Heart right ventricle (tissue), 16 donors: ENCODE measurements around the gene DENND2A. TPM values are rescaled to one million over a fixed set of nuclear protein-coding genes. Genes with fewer than 3 reads are reported as not detected.

Experiments
- ATAC-seq, 8 donors: fragments of 200-7000 bp; cut with Tn5 transposase; one replicate each; pipeline ENCODE4 v1.9.1; 2020; ENCODE audit warnings: mild to moderate bottlenecking in 8 of 8, moderate library complexity in 8 of 8, moderate number of reproducible peaks in 1 of 8
- DNase-seq, 2 donors: peaks; one replicate each; pipeline ENCODE4 v3.0.0-alpha.2; 2020
- H3K27ac ChIP-seq, 10 donors: fragments of 200-600 bp; sonication (generic) in 2 of 10; one replicate each; pipeline versions ENCODE4 v1.5.0 to v1.8.0; 2020 to 2022; ENCODE audit warnings: mild to moderate bottlenecking in 3 of 10
- H3K27me3 ChIP-seq, 7 donors: fragments of 200-600 bp; one replicate each; pipeline ENCODE4 v1.8.0; 2021 to 2022; ENCODE audit warnings: mild to moderate bottlenecking in 2 of 7
- H3K36me3 ChIP-seq, 9 donors: fragments of 200-600 bp; sonication (generic) in 1 of 9; one replicate each; pipeline versions ENCODE4 v1.5.0 to v1.8.0; 2020 to 2022; ENCODE audit warnings: mild to moderate bottlenecking in 2 of 9
- H3K4me1 ChIP-seq, 9 donors: fragments of 200-600 bp; sonication (generic) in 1 of 9; one replicate each; pipeline versions ENCODE4 v1.5.0 to v1.8.0; 2020 to 2022; ENCODE audit warnings: mild to moderate bottlenecking in 4 of 9
- H3K4me3 ChIP-seq, 10 donors: fragments of 200-600 bp; sonication (generic) in 2 of 10; one replicate each; pipeline versions ENCODE4 v1.5.0 to v1.8.0; 2020 to 2022; ENCODE audit warnings: mild to moderate bottlenecking in 7 of 10, moderate library complexity in 2 of 10
- H3K9me3 ChIP-seq, 11 donors: fragments of 200-600 bp in 10 of 11; sonication (generic) in 2 of 11; one replicate each; pipeline versions ENCODE4 v1.5.0 to v1.8.0; 2013 to 2022; ENCODE audit warnings: mild to moderate bottlenecking in 2 of 11, control low read depth in 1 of 11, moderate library complexity in 1 of 11
- CTCF ChIP-seq, 9 donors: fragments of 200-600 bp; sonication (generic) in 2 of 9; IDR thresholded peaks; one replicate each; pipeline versions ENCODE4 v1.5.0 to v1.8.0; 2021 to 2022; ENCODE audit warnings: antibody characterized with exemption in 9 of 9, mild to moderate bottlenecking in 5 of 9, moderate library complexity in 1 of 9
- WGBS, 2 donors: extraction: QIAGEN DNeasy Blood & Tissue Kit; methylation state at CpG; one replicate each; pipeline ENCODE4 v1.1.7; 2013; ENCODE audit warnings: inconsistent platforms in 1 of 2; 5-methylcytosine and 5-hydroxymethylcytosine counted together
- intact Hi-C, 10 donors: fragments of 100-400 bp; cut with DNase I; formaldehyde crosslinking; loops; one replicate each; pipeline versions ENCODE4 v1.11.1 to v1.14.2; 2022
- long read RNA-seq, 3 donors: library from polyadenylated mRNA; unstranded; transcript quantifications; one replicate each; pipeline ENCODE4 v2.0.0, GENCODE V29; 2020 to 2021
- polyA plus RNA-seq, 2 donors: library from polyadenylated mRNA; stranded (reverse); fragments of 200-250 nt; gene quantifications; one replicate each; pipeline ENCODE4 v1.2.3, GENCODE V29; 2013
- total RNA-seq, 10 donors: library from RNA; stranded (reverse); fragmentation: NEBNext Ultra II Directional in 3 of 10; extraction: Animal tissue kit (Norgen Biotek cat#: 25700) in 3 of 10; gene quantifications; one replicate each; pipeline versions ENCODE4 v1.2.1 to v1.2.4, GENCODE V29; 2021 to 2023
- donor health status: Arrhythmogenic right ventricular cardiomyopathy.
- donor health status: ischemic (EF 13 %, LVEDD 7.1; RV severe dilation, severe dysfunction).
- donor health status: healthy with polysubstance abuse.
- donor health status: DM: no; HTN: yes; CAD: no.
- donor health status: DM: no; HTN: no; CAD: no.
- donor health status: ischemic (EF 25% LVEDD 6.9; RV normal size, moderate dysfunction).
- donor health status: ischemic (EF 25% LVEDD 5.7; RV mildly dilated, moderate dysfunction).
- donor health status: healthy.
- donor health status: DM: yes; HTN: yes; CAD: no.
- donor health status: Ischemic cardiomyopathy.
- donor health status: ischemic (EF 35%, LVEDD 5.7; RV mildly dilated, moderate dysfunction).
- donor health status: nonischemic (EF 11% LVEDD 7.7; RV severe dilation, severe dysfunction).
- donor health status: DM: yes; HTN: yes; CAD: no.
- donor health status: PGD.
- donor health status: ischemic (EF 29% LVEDD 5.4; RV normal size, mild dysfunction).
- donor health status: nonischemic (EF 23%, LVEDD 6.1; RV moderate dilation, normal function).

Gene DENND2A
- total RNA-seq = 10 to 100 TPM in 5 of 10 donors, 1 to 10 TPM in 5; 6.9 to 16.9 (median 10.4) TPM
- 1 to 10 TPM; 3.8 to 9.2 TPM for polyA plus RNA-seq
- long read RNA-seq, donor 1, transcript DENND2A-209 (20 exons, 3,562 nt) = major isoform, 7 of 30 reads
- long read RNA-seq, donor 1, transcript DENND2A-210 (18 exons, 3,452 nt) = minor isoform, 6 of 30 reads
- long read RNA-seq, donor 1, partial matches to known transcripts = 5 of 30 reads
- long read RNA-seq, donor 1, other reads (novel, unspliced or antisense) = 8 of 30 reads
- long read RNA-seq, donor 2, transcript DENND2A-201 (19 exons, 3,735 nt) = minor isoform, 8 of 38 reads
- long read RNA-seq, donor 2, transcript DENND2A-210 (18 exons, 3,452 nt) = minor isoform, 6 of 38 reads
- long read RNA-seq, donor 2, transcript DENND2A-209 (20 exons, 3,562 nt) = major isoform, 12 of 38 reads
- long read RNA-seq, donor 2, partial matches to known transcripts = 2 of 38 reads
- long read RNA-seq, donor 2, other reads (novel, unspliced or antisense) = 10 of 38 reads
- long read RNA-seq, donor 3, partial matches to known transcripts = 4 of 16 reads
- long read RNA-seq, donor 3, other reads (novel, unspliced or antisense) = 7 of 16 reads

- H3K4me3 ChIP-seq = peak within 1 kb of the TSS; percentile 62 to 82 (median 70)
- TF ChIP-seq CTCF (IDR thresholded peaks at IDR 0.05) = no peak
- intact Hi-C loops = loop anchor here in 5 of 10 donors (5.0 to 10.0 kb wide), 3 partner anchors 34 to 99 kb away; no protein-coding TSS in a partner anchor
- H3K9me3 ChIP-seq = no peaks in the 10 kb centered on the region
- ATAC-seq = peak; percentile 60 to 81 (median 75)
- DNase-seq = peak; percentile 82 to 87
- H3K27ac ChIP-seq = peak within 1 kb of the TSS; percentile 88 to 98 (median 93)
- H3K4me1 ChIP-seq = peaks cover 5 to 55% (median 38%) of the 10 kb centered on the region in 9 donors
- 7 to 11% methylated on average over 56 to 75 of the region's 78 CpGs for WGBS, 2 donors
- peaks cover 0 to 60% (median 7%) of the 10 kb centered on the region in 7 donors for H3K27me3 ChIP-seq
- no peaks in the 10 kb centered on the region for H3K36me3 ChIP-seq
Measured at GRCh38 chr7:140640727-140641523, at the start of gene DENND2A. DENND2A (minus strand) TSS chr7:140640813; CDS start chr7:140602397, 38,416 bp downstream.

GRCh38 chr7:140689199-140690152 is 48.9 kb upstream of the DENND2A start:
- H3K27me3 ChIP-seq = no peaks in the 10 kb centered on the region
- WGBS, 2 donors = 96 to 97% methylated on average over 16 of the region's 16 CpGs
- no peak for DNase-seq
- no peak overlapping the region for H3K27ac ChIP-seq
- intact Hi-C loops = loop anchor here in 2 of 10 donors (10.0 kb wide), 2 partner anchors 235 to 325 kb away; partner anchors contain the start of genes BRAF (in 1 of the 2) and MRPS33 (in 1 of the 2)
- ATAC-seq = no peak
- H3K4me3 ChIP-seq = no peak overlapping the region
- H3K4me1 ChIP-seq = no peaks in the 10 kb centered on the region
- H3K36me3 ChIP-seq = peaks cover 0 to 80% (median 12%) of the 10 kb centered on the region in 9 donors
- H3K9me3 ChIP-seq = no peaks in the 10 kb centered on the region
- TF ChIP-seq CTCF (IDR thresholded peaks at IDR 0.05) = no peak

DNA sequence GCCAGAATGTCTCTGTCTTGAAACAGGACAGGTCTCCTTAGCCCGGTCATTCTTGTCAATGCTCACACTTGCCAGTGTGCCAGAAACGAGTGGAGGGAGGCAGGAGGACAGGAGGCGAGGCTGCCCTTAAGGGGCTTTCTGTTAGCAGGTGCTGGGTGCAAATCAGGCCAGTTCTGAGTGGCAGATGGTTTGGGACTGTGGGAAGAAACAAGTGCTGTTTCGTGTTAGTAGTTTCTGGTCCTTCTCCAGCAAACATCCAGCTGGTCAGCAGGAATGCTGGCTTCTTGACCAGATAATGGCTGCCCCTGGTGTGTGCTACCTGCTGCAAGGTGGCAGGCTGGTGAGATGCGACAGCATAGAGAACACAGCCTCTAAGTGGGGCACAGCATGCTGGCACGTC is 47.7 kb upstream of the DENND2A start:
- peaks cover 0 to 91% (median 12%) of the 10 kb centered on the region in 9 donors for H3K36me3 ChIP-seq
- intact Hi-C loops = no loop called here
- ATAC-seq (no peak), DNase-seq (no peak)
- no peak for TF ChIP-seq CTCF (IDR thresholded peaks at IDR 0.05)
- H3K4me3 ChIP-seq = no peak overlapping the region
- no peak overlapping the region for H3K27ac ChIP-seq
- no peaks in the 10 kb centered on the region for H3K9me3 ChIP-seq
- no peaks in the 10 kb centered on the region for H3K27me3 ChIP-seq
- H3K4me1 ChIP-seq = no peaks in the 10 kb centered on the region
- WGBS, 2 donors = 94 to 98% methylated on average over 6 of the region's 6 CpGs
